PC-9 (cell line): ENCODE data around the gene GALNT9.

Experiments used
- CTCF ChIP-seq: fragments of 200-600 bp; sonication (generic); conservative IDR thresholded peaks from 2 replicates; pipeline ENCODE4 v1.6.1; 2017; ENCODE audit warnings: mixed run types, antibody characterized with exemption, mild to moderate bottlenecking, moderate library complexity
- EZH2 ChIP-seq: fragments of 200-600 bp; sonication (generic); IDR thresholded peaks from 2 replicates; pipeline ENCODE4 v1.8.0; 2017; ENCODE audit warnings: antibody characterized with exemption, low read depth

- TF ChIP-seq CTCF = no peak
- TF ChIP-seq EZH2 = no peak
Measured at GRCh38 chr12:132196038-132196872, 133.1 kb downstream of the GALNT9 start.
